Activated B cell treated with CpG ODN at 0.5 μM for 24 hours (primary cell): ENCODE measurements around the gene PDE3B. TPM values are rescaled to one million over a fixed set of nuclear protein-coding genes. Genes with fewer than 3 reads are reported as not detected.
A peak's percentile ranks its signal among the peaks of the same experiment; 100 is the strongest.

Source experiments
- ATAC-seq: fragments of 200-7000 bp; cut with Tn5 transposase; one replicate; pipeline ENCODE4 v1.10.0; 2021; ENCODE audit warnings: low read depth, mild to moderate bottlenecking, moderate library complexity
- CTCF ChIA-PET: fragments of 350-600 bp; sonication (Branson Sonifier 250); formaldehyde crosslinking; loops from one replicate; lab custom pipeline; 2021; ENCODE audit warnings: antibody characterized with exemption; lab: Charles Lee
- POLR2A ChIA-PET: fragments of 350-600 bp; sonication (Branson Sonifier 250); formaldehyde crosslinking; loops from one replicate; lab custom pipeline; 2021; ENCODE audit warnings: antibody characterized with exemption; lab: Charles Lee
- DNase-seq: peaks from one replicate; pipeline ENCODE4 v3.0.0; 2022
- H3K27ac Mint-ChIP-seq: one replicate; pipeline ENCODE4 v1.8.0; 2020; ENCODE audit warnings: mixed read lengths
- H3K27me3 Mint-ChIP-seq: one replicate; pipeline ENCODE4 v1.8.0; 2021; ENCODE audit warnings: mixed read lengths
- H3K36me3 Mint-ChIP-seq: one replicate; pipeline ENCODE4 v1.8.0; 2021; ENCODE audit warnings: low read depth, mixed read lengths
- H3K4me1 Mint-ChIP-seq: one replicate; pipeline ENCODE4 v1.8.0; 2021; ENCODE audit warnings: mixed read lengths
- H3K4me3 Mint-ChIP-seq: one replicate; pipeline ENCODE4 v1.8.0; 2020; ENCODE audit warnings: mild to moderate bottlenecking, mixed read lengths
- H3K9me3 Mint-ChIP-seq: one replicate; pipeline ENCODE4 v1.8.0; 2020; ENCODE audit warnings: mixed read lengths
- CTCF ChIP-seq: fragments of 200-600 bp; IDR thresholded peaks from one replicate; pipeline ENCODE4 v1.8.0; 2022; ENCODE audit warnings: antibody characterized with exemption, mild to moderate bottlenecking
- intact Hi-C: fragments of 100-400 bp; cut with micrococcal nuclease; formaldehyde crosslinking; loops from one replicate; pipeline ENCODE4 v1.15.1; 2024
- total RNA-seq: library from RNA; stranded (reverse); gene quantifications from 2 replicates; pipeline ENCODE4 v1.2.3, GENCODE V29; 2022

Gene PDE3B
- total RNA-seq, 1 donor from 2014 or later = 13.4 TPM

GRCh38 chr11:14902650-14903350 is 259.2 kb downstream of the PDE3B start:
- DNase-seq (no peak), ATAC-seq (no peak)
- Mint-ChIP-seq H3K9me3 (no peaks in the 10 kb centered on the region), H3K36me3 (peaks cover 2% of the 10 kb centered on the region), H3K27me3 (no peaks in the 10 kb centered on the region), H3K4me1 (peaks cover 38% of the 10 kb centered on the region), H3K4me3 (no peak overlapping the region), H3K27ac (no peak overlapping the region)
- CTCF ChIA-PET = interaction anchor here (1.2 to 8.4 kb wide), 3 partner anchors 11 to 112 kb away, joined by 3 to 202 read pairs (median 11); partner anchors contain the start of gene CYP2R1
- TF ChIP-seq CTCF = no peak
- POLR2A ChIA-PET = interaction anchor here (2.3 kb wide), 1 partner anchor 11 kb away, joined by 11 read pairs; the partner anchor contains the start of gene CYP2R1
- intact Hi-C loops = no loop called here

GRCh38 chr11:14904745-14905103 is 261.1 kb downstream of the PDE3B start:
- intact Hi-C loops = loop anchor here (1.0 to 5.0 kb wide), 8 partner anchors 13 to 1834 kb away; partner anchors contain the start of genes C11orf58, FAR1 and PSMA1
- Mint-ChIP-seq H3K36me3 (peaks cover 2% of the 10 kb centered on the region), H3K4me3 (peak overlapping the region; percentile 85), H3K4me1 (peaks cover 45% of the 10 kb centered on the region), H3K9me3 (no peaks in the 10 kb centered on the region), H3K27ac (peak overlapping the region; percentile 59), H3K27me3 (no peaks in the 10 kb centered on the region)
- ChIA-PET POLR2A (interaction anchor here (0.8 to 5.2 kb wide), 3 partner anchors 10 to 15 kb away, joined by 3 to 58 read pairs (median 5); partner anchors contain the start of gene CYP2R1), CTCF (interaction anchor here (0.7 to 8.4 kb wide), 6 partner anchors 10 to 371 kb away, joined by 4 to 202 read pairs (median 18); partner anchors contain the start of gene CYP2R1)
- DNase-seq (peak; percentile 73), ATAC-seq (peak; percentile 22)
- TF ChIP-seq CTCF = no peak

DNA sequence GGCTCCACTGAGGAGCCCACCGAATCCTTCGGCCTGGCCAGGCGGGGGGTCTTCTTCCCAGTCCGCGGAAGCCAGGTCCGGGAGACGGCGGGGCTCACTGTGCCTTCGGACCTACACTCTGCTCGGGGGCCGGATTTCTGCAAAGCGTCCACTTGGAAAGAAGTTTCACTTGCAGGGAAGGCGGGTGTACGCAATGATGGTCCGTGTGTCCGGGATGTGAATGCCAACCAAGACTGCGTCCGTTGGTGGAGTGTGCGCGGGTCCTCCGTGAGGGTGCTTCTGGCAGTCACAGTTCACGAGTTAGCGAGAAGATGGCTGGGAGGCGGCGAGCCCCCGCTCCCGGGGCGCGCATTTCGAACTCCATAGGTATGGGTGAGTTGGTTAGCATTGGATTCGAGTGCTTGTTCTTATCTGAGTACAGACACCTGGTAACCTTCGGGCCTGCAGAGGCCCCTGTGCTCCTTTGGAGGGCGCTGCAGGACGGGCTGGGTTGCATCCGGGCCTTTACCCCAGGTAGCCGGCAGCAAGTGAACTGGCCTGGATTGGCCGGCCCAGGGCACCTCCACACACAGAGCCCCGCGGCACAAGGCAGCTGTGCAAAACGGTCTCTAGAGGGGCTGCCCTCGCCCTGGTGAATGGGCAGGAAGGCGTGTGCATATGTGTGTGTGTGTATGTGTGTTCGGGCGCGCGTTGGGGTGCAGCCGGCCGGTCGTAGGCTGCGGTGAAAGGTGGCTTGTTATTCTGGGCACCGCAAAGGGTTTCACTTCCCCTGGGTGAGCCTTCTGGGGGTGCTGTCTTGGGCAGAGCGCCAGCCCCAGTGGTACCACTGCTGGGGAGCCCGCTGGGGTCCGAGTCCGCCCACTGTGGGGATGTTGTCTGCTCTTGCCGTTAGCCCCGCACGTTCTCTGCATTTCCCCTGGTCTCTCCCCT is 261.8 kb downstream of the PDE3B start:
- no peak for TF ChIP-seq CTCF
- ChIA-PET CTCF (interaction anchor here (0.7 to 8.4 kb wide), 16 partner anchors 11 to 385 kb away, joined by 3 to 202 read pairs (median 18); partner anchors contain the start of genes CALCB, CYP2R1 and PSMA1), POLR2A (interaction anchor here (0.8 to 5.2 kb wide), 6 partner anchors 14 to 385 kb away, joined by 3 to 58 read pairs (median 10); partner anchors contain the start of genes CYP2R1 and PSMA1)
- Mint-ChIP-seq H3K9me3 (no peaks in the 10 kb centered on the region), H3K27me3 (no peaks in the 10 kb centered on the region), H3K4me1 (peaks cover 45% of the 10 kb centered on the region), H3K27ac (peak overlapping the region; percentile 71), H3K4me3 (peak overlapping the region; percentile 85), H3K36me3 (peaks cover 2% of the 10 kb centered on the region)
- ATAC-seq (peak; percentile 78), DNase-seq (peak; percentile 70)
- intact Hi-C loops = loop anchor here (1.0 to 5.0 kb wide), 8 partner anchors 14 to 1833 kb away; partner anchors contain the start of genes C11orf58, FAR1 and PSMA1

DNA sequence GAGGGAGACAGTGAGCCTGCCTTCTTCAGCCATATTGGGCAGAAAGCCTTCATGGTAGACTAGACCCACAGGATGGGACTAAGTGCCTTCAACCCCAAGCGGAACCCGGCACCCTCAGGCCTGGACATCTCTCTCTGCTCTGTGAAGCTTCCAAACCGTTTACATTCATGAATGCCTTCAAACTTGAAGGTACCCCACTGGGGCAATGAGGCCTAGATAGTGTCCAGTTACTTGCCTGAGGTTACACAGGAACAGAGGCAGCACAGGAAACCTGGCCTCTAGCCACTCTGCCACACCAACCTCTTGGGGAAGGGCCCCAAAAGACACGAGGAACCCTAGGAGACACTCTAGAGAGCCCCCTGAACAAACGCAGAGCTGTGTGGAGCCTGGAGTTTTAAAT is 263.0 kb downstream of the PDE3B start:
- H3K36me3 Mint-ChIP-seq = peaks cover 2% of the 10 kb centered on the region
- peak overlapping the region; percentile 71 for H3K27ac Mint-ChIP-seq
- intact Hi-C loops = loop anchor here (5.0 kb wide), 4 partner anchors 949 to 1701 kb away; partner anchors contain the start of gene FAR1
- H3K9me3 Mint-ChIP-seq = no peaks in the 10 kb centered on the region
- ChIA-PET CTCF (interaction anchor here (0.7 to 8.4 kb wide), 30 partner anchors 8 to 406 kb away, joined by 3 to 202 read pairs (median 10); partner anchors contain the start of genes CALCB, COPB1, CYP2R1 and PDE3B), POLR2A (interaction anchor here (0.8 to 5.2 kb wide), 10 partner anchors 15 to 406 kb away, joined by 3 to 58 read pairs (median 6); partner anchors contain the start of genes CYP2R1, PDE3B and PSMA1)
- no peak for ATAC-seq
- no peak for DNase-seq
- no peak overlapping the region for H3K4me3 Mint-ChIP-seq
- TF ChIP-seq CTCF = no peak
- peaks cover 45% of the 10 kb centered on the region for H3K4me1 Mint-ChIP-seq
- no peaks in the 10 kb centered on the region for H3K27me3 Mint-ChIP-seq
